ENCODE results near the gene APOBEC4.

The APOBEC4 gene

DNA sequence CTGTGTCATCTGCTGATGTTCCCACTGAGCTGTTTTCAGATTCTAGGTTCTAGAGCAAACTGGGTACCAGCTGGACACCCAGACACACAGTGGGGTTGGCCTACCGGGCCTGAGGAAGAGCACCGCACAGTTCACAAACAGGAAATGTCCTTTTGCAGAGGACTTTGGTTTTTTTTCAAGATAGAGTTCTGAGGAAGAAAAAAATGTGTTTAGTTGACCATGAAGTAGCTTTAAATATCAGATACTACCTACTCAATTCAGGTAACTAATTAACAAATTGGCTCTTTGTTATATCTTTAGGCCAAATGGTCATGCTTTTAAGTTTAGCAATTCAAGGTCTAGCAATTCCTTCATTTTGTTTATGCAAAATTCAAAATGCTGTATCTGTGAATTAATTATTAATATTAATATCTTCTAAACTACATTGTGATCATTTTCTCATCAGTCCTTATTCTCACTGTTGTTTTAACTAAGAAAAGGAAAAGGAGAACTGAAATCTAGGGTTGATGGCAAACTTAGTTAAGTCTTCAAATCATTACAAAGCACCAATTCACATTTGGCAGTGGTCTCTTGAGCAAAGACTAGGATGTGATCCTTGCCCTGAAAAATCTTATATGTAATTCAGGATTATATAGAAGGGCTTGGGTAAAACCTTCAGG lies 45.7 kb downstream of the APOBEC4 start:
- no peak for DNase-seq
- H3K27me3 ChIP-seq (replicated peaks; ENCODE audit: control insufficient read depth, insufficient read depth, low read length, poor library complexity, severe bottlenecking), result no peaks in the 10 kb centered on the region
- H3K27ac ChIP-seq (ENCODE audit: insufficient read depth, low read length, poor library complexity, severe bottlenecking), result no peak overlapping the region
- H3K4me3 ChIP-seq (ENCODE audit: insufficient read depth, low read depth, low read length, poor library complexity, severe bottlenecking), result no peak overlapping the region
- no peaks in the 10 kb centered on the region for H3K9me3 ChIP-seq (ENCODE audit: control insufficient read depth, low read length)
- no peaks in the 10 kb centered on the region for H3K36me3 ChIP-seq (ENCODE audit: control insufficient read depth, insufficient read depth, low read length)
- H3K4me1 ChIP-seq (ENCODE audit: control insufficient read depth, insufficient read depth, low read length, poor library complexity, severe bottlenecking), result no peaks in the 10 kb centered on the region

DNA sequence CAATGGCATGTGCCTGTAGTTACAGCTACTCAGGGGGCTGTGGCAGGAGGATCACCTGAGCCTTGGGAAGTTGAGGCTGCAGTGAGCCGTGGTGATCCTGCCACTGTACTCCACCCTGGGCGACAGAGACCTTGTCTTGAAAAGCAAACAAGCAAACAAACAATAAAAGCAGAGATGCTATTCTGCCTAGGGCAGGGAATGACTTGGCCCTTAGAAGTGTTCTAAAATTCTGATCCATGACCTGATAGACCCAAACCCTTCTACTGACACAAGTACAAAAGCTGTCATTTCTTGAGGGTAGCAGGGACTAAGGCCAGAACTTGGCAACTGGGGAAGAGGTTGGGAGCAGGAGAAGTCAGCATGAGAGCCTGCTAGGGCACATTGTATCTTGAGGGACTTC lies 47.2 kb downstream of the APOBEC4 start:
- Histone ChIP-seq H3K27ac (ENCODE audit: insufficient read depth, low read length, poor library complexity, severe bottlenecking) (no peak overlapping the region), H3K27me3 (replicated peaks; ENCODE audit: control insufficient read depth, insufficient read depth, low read length, poor library complexity, severe bottlenecking) (no peaks in the 10 kb centered on the region), H3K4me3 (ENCODE audit: insufficient read depth, low read depth, low read length, poor library complexity, severe bottlenecking) (no peak overlapping the region), H3K36me3 (ENCODE audit: control insufficient read depth, insufficient read depth, low read length) (no peaks in the 10 kb centered on the region), H3K4me1 (ENCODE audit: control insufficient read depth, insufficient read depth, low read length, poor library complexity, severe bottlenecking) (no peaks in the 10 kb centered on the region), H3K9me3 (ENCODE audit: control insufficient read depth, low read length) (no peaks in the 10 kb centered on the region)
- DNase-seq, result no peak

DNA sequence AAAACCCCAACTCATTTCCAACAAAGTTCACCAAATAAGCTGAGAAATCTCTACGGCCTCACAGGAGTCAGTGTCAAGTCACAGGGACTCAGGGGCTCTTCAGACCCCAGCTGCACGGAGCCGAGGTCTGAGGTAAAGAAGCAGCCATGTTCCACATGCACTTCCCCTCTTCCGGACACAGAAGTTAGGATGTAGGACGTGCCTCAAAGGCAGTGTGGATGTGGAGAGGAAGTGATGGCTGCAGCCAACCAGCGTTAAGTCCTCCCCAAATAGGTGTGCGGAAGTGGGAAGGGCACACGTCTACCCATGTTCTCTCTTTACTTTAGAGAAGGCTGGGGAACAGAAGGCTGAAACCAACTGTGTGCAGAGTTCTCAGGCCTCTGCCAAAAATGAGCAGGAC lies 48.3 kb downstream of the APOBEC4 start:
- H3K36me3 ChIP-seq (ENCODE audit: control insufficient read depth, insufficient read depth, low read length), result no peaks in the 10 kb centered on the region
- H3K9me3 ChIP-seq (ENCODE audit: control insufficient read depth, low read length), result no peaks in the 10 kb centered on the region
- no peaks in the 10 kb centered on the region for H3K27me3 ChIP-seq (replicated peaks; ENCODE audit: control insufficient read depth, insufficient read depth, low read length, poor library complexity, severe bottlenecking)
- H3K4me1 ChIP-seq (ENCODE audit: control insufficient read depth, insufficient read depth, low read length, poor library complexity, severe bottlenecking), result no peaks in the 10 kb centered on the region
- no peak overlapping the region for H3K27ac ChIP-seq (ENCODE audit: insufficient read depth, low read length, poor library complexity, severe bottlenecking)
- H3K4me3 ChIP-seq (ENCODE audit: insufficient read depth, low read depth, low read length, poor library complexity, severe bottlenecking), result no peak overlapping the region
- no peak for DNase-seq

DNA sequence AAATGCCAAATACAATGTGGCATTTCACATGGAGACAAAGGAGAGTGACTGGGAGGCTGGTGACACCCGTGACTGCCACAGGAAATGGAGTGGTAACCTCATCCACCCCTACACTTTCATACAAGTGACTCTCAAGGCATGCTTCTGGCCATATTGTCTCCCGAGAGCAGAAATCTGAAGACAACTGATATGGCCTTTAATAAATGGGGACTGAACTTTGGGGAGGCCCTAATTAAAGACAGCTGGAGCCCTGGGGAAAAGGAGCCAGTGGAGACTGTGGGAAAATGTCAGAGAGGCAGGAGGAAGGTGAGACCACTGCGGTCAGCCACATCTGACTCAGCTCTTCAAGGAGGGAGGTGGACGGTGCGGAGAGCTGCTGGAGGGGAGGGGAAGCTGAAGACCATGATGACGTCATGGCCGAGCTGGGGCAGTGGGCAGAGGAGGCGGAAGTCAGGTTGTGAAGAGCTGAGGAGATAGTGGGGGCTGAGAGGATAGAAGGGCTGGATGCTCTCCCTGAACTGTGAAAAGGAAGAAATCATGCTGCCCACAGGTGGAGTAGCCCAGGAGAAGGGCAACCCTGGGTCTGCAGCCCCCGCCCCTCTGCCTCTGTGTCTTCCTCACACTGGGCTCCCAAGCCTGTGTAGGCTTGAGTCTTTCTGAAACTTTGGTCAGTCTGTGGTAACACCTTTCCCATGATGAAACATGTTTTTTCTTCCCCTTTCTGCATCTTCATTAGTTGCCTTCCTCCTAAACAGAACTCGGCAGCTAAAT lies 48.9 kb downstream of the APOBEC4 start:
- H3K4me3 ChIP-seq (ENCODE audit: insufficient read depth, low read depth, low read length, poor library complexity, severe bottlenecking), result no peak overlapping the region
- no peaks in the 10 kb centered on the region for H3K36me3 ChIP-seq (ENCODE audit: control insufficient read depth, insufficient read depth, low read length)
- no peaks in the 10 kb centered on the region for H3K4me1 ChIP-seq (ENCODE audit: control insufficient read depth, insufficient read depth, low read length, poor library complexity, severe bottlenecking)
- H3K9me3 ChIP-seq (ENCODE audit: control insufficient read depth, low read length), result no peaks in the 10 kb centered on the region
- no peak for DNase-seq
- no peak overlapping the region for H3K27ac ChIP-seq (ENCODE audit: insufficient read depth, low read length, poor library complexity, severe bottlenecking)
- H3K27me3 ChIP-seq (replicated peaks; ENCODE audit: control insufficient read depth, insufficient read depth, low read length, poor library complexity, severe bottlenecking), result no peaks in the 10 kb centered on the region

DNA sequence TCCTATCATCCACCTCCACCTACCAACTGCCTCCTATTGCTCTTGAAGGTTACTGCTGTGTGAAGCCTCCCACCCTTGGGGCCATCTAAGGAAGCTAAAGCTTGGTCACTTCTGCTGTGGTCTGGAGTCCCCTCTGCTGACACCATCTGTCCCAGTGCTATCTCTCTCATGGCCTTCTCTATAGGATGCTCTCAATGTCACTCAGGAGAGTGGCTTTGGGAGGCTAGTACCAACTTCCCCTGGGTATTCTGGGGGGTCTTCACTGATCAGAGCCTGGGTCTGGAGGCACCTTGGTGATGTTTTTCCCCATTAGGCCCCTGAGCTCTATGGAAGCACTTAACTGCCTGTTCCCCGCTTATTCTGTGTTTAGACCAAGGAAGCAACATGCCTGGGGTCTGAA lies 50.6 kb downstream of the APOBEC4 start:
- H3K9me3 ChIP-seq (ENCODE audit: control insufficient read depth, low read length), result no peaks in the 10 kb centered on the region
- no peak overlapping the region for H3K27ac ChIP-seq (ENCODE audit: insufficient read depth, low read length, poor library complexity, severe bottlenecking)

DNA sequence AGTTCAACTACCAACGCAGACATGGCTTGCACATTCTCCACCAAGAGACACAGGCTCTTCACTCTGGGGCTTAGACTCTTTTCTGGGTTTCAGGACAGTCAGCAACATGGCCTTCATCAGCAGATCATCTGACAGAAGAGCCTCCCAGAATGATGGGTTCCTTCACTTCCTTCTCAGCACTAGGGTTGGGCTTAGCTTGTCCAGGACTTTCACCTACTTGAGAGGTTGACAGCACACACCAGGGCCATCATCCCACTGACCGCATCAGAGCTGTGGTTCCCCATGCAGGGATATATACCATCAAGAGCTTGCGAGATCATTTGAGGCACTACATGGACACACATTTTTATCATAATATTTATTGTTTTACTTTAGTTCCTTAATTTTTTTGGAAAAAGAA lies 52.5 kb downstream of the APOBEC4 start:
- H3K27ac ChIP-seq (ENCODE audit: insufficient read depth, low read length, poor library complexity, severe bottlenecking), result no peak overlapping the region
- H3K36me3 ChIP-seq (ENCODE audit: control insufficient read depth, insufficient read depth, low read length), result no peaks in the 10 kb centered on the region
- DNase-seq, result no peak
- no peaks in the 10 kb centered on the region for H3K9me3 ChIP-seq (ENCODE audit: control insufficient read depth, low read length)
- H3K4me3 ChIP-seq (ENCODE audit: insufficient read depth, low read depth, low read length, poor library complexity, severe bottlenecking), result no peak overlapping the region
- H3K4me1 ChIP-seq (ENCODE audit: control insufficient read depth, insufficient read depth, low read length, poor library complexity, severe bottlenecking), result no peaks in the 10 kb centered on the region
- H3K27me3 ChIP-seq (replicated peaks; ENCODE audit: control insufficient read depth, insufficient read depth, low read length, poor library complexity, severe bottlenecking), result no peaks in the 10 kb centered on the region

More for the DNA sequence above, 50.6 kb downstream of the APOBEC4 start:
- no peak for DNase-seq
- Histone ChIP-seq H3K36me3 (ENCODE audit: control insufficient read depth, insufficient read depth, low read length) (no peaks in the 10 kb centered on the region), H3K4me1 (ENCODE audit: control insufficient read depth, insufficient read depth, low read length, poor library complexity, severe bottlenecking) (no peaks in the 10 kb centered on the region), H3K4me3 (ENCODE audit: insufficient read depth, low read depth, low read length, poor library complexity, severe bottlenecking) (no peak overlapping the region), H3K27me3 (replicated peaks; ENCODE audit: control insufficient read depth, insufficient read depth, low read length, poor library complexity, severe bottlenecking) (no peaks in the 10 kb centered on the region)

DNA sequence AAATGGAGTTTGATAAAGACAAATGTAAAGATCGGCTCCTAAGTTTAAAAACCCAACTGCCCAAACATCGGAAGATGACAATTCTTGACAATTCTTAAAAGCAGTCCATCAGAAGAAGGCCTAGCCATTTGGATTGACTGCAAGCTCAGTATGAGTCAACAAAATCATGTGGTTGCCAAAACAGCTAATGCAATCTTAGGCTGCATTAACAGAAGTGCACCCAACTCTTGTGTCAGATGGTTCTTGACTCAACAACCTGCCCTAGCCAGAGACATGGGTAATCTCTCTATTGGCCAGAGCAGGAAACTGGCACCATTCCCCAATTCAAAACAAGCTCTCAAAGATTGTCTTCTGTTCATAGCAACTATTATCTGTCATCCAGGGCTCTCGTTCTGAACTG lies 53.0 kb downstream of the APOBEC4 start:
- Histone ChIP-seq H3K9me3 (ENCODE audit: control insufficient read depth, low read length) (no peaks in the 10 kb centered on the region), H3K27me3 (replicated peaks; ENCODE audit: control insufficient read depth, insufficient read depth, low read length, poor library complexity, severe bottlenecking) (no peaks in the 10 kb centered on the region), H3K36me3 (ENCODE audit: control insufficient read depth, insufficient read depth, low read length) (no peaks in the 10 kb centered on the region), H3K4me3 (ENCODE audit: insufficient read depth, low read depth, low read length, poor library complexity, severe bottlenecking) (no peak overlapping the region), H3K4me1 (ENCODE audit: control insufficient read depth, insufficient read depth, low read length, poor library complexity, severe bottlenecking) (no peaks in the 10 kb centered on the region), H3K27ac (ENCODE audit: insufficient read depth, low read length, poor library complexity, severe bottlenecking) (no peak overlapping the region)
- no peak for DNase-seq

DNA sequence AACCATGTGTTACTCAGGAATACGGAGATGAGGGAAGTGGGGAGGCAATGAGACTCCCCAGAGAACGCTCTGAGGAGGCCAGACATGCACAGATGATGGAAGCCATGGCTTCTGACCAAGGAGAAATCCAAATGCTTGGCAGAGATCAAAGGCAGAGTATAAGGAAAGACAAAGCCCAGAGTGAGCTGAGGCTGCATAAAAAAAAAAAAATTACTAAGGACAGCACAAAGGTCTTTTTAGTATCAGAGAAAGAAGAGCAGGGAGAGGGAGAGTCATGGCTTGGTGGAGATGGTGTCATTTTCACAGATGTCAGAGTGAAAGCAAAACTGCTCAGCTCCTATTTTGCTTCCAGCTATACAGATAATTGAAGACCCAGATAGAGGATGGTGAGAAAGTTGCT lies 54.7 kb downstream of the APOBEC4 start:
- Histone ChIP-seq H3K27me3 (replicated peaks; ENCODE audit: control insufficient read depth, insufficient read depth, low read length, poor library complexity, severe bottlenecking) (no peaks in the 10 kb centered on the region), H3K27ac (ENCODE audit: insufficient read depth, low read length, poor library complexity, severe bottlenecking) (no peak overlapping the region), H3K9me3 (ENCODE audit: control insufficient read depth, low read length) (no peaks in the 10 kb centered on the region), H3K4me1 (ENCODE audit: control insufficient read depth, insufficient read depth, low read length, poor library complexity, severe bottlenecking) (no peaks in the 10 kb centered on the region), H3K36me3 (ENCODE audit: control insufficient read depth, insufficient read depth, low read length) (no peaks in the 10 kb centered on the region), H3K4me3 (ENCODE audit: insufficient read depth, low read depth, low read length, poor library complexity, severe bottlenecking) (no peak overlapping the region)
- no peak for DNase-seq

DNA sequence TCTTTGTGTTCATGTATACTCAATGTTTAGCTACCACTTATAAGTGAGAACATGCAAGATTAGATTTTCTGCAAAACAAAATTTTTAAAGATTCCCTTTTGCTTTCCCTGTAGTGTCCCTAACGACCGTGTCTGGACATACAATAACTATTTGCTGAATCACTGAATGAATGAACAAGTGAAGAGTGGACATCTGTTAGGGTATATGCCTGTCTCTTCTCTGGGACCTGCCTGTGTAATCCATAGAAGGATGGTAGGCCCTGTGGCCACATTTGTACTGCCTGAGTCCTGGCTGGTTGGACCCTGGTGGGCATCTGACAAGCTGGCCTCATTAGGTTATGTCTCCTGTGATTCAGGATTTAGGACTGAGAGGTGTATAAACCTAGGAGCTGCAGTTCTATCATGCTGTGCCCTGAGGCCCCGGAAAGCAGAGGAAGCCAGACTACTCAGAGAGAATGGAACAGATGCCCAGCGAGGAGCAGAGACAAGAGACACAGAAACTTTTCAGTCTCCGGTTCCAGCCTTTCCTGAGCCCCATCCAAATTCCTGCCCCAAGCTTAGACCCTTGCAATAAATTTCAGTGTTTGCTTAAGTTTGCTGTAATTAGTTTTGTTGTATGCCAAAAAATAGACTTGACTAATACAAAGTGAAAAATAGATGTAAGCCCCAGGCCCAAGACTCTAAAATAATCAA lies 55.3 kb downstream of the APOBEC4 start:
- no peaks in the 10 kb centered on the region for H3K36me3 ChIP-seq (ENCODE audit: control insufficient read depth, insufficient read depth, low read length)
- no peaks in the 10 kb centered on the region for H3K27me3 ChIP-seq (replicated peaks; ENCODE audit: control insufficient read depth, insufficient read depth, low read length, poor library complexity, severe bottlenecking)
- H3K9me3 ChIP-seq (ENCODE audit: control insufficient read depth, low read length), result no peaks in the 10 kb centered on the region
- no peak overlapping the region for H3K27ac ChIP-seq (ENCODE audit: insufficient read depth, low read length, poor library complexity, severe bottlenecking)
- no peaks in the 10 kb centered on the region for H3K4me1 ChIP-seq (ENCODE audit: control insufficient read depth, insufficient read depth, low read length, poor library complexity, severe bottlenecking)
- no peak for DNase-seq
- no peak overlapping the region for H3K4me3 ChIP-seq (ENCODE audit: insufficient read depth, low read depth, low read length, poor library complexity, severe bottlenecking)

DNA sequence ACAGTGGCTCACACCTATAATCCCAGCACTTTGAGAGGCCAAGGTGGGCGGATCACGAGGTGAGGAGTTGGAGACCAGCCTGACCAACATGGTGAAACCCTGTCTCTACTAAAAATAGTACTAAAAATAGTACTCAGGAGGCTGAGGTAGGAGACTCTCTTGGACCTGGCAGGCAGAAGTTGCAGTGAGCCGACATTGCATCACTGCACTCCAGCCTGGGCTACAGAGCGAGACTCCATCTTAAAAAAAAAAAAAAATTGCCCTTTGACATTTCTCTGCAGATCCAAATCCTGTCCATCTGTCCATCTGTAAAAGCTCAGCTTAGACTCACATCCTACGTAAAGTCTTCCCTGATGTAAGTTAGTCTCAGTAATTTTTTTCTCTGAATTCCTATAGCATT lies 56.6 kb downstream of the APOBEC4 start:
- no peaks in the 10 kb centered on the region for H3K4me1 ChIP-seq (ENCODE audit: control insufficient read depth, insufficient read depth, low read length, poor library complexity, severe bottlenecking)
- no peak overlapping the region for H3K4me3 ChIP-seq (ENCODE audit: insufficient read depth, low read depth, low read length, poor library complexity, severe bottlenecking)
- H3K36me3 ChIP-seq (ENCODE audit: control insufficient read depth, insufficient read depth, low read length), result no peaks in the 10 kb centered on the region
- H3K27ac ChIP-seq (ENCODE audit: insufficient read depth, low read length, poor library complexity, severe bottlenecking), result no peak overlapping the region
- DNase-seq, result no peak
- H3K9me3 ChIP-seq (ENCODE audit: control insufficient read depth, low read length), result no peaks in the 10 kb centered on the region
- no peaks in the 10 kb centered on the region for H3K27me3 ChIP-seq (replicated peaks; ENCODE audit: control insufficient read depth, insufficient read depth, low read length, poor library complexity, severe bottlenecking)
